A549 treated with AZD2906 at 1 μM for 4 hours (cell line): Measurements from ENCODE around the gene FAM229B. TPM values are rescaled to one million over a fixed set of nuclear protein-coding genes. Genes with fewer than 3 reads are reported as not detected.

Experiments
- total RNA-seq: library from RNA; stranded (reverse); fragments of 200-300 nt; extraction: Qiagen RNA extraction; gene quantifications from 5 replicates; pipeline ENCODE4 v1.2.3, GENCODE V29; 2022

The FAM229B gene
- 5.9 to 9.3 TPM (median 8.4 TPM) in 5 replicates for total RNA-seq

GRCh38 chr6:112087136-112087911 is at the start of gene FAM229B, which contains the start of gene TUBE1:
TSS of gene FAM229B (plus strand) at chr6:112087591. CDS start at chr6:112099284, 11,693 bp downstream.
TSS of gene TUBE1 (minus strand) at chr6:112087482. CDS start at chr6:112087434, 48 bp downstream.

GRCh38 chr6:112054001-112054400 is 33.4 kb upstream of the FAM229B start, which contains the start of gene CCN6:
TSS of gene CCN6 (plus strand) at chr6:112054104. CDS start at chr6:112054358, 254 bp downstream.

Other genes with a start within 250 kb of the FAM229B start
- 3.2 to 4.9 TPM (median 4.6 TPM) in 5 replicates for gene FYN, start 214.1 kb upstream of the FAM229B start, total RNA-seq
- not detected in 5 replicates for gene CCN6, start 33.5 kb upstream of the FAM229B start, total RNA-seq
- gene TUBE1, start 109 bp upstream of the FAM229B start, total RNA-seq = 5.2 to 6.8 TPM (median 5.8 TPM) in 5 replicates
- 0.71 to 1.3 TPM (median 1.1 TPM) in 5 replicates for gene LAMA4, start 167.0 kb downstream of the FAM229B start, total RNA-seq